SK-N-SH treated with all-trans-retinoic acid at 6 μM for 48 hours (cell line): ENCODE results near the gene PLXNA4.

Source experiments
- ATAC-seq: fragments of 200-7000 bp; cut with Tn5 transposase; 3 replicates; pipeline ENCODE4 v1.9.1; 2020; ENCODE audit warnings: mild to moderate bottlenecking, moderate library complexity
- ARNTL ChIP-seq: fragments of 450-650 bp; formaldehyde crosslinking; IDR thresholded peaks from 2 replicates; pipeline ENCODE4 v1.5.0; 2020; ENCODE audit warnings: low read depth, mild to moderate bottlenecking, moderate library complexity, borderline replicate concordance
- BACH2 ChIP-seq: fragments of 250-450 bp; sonication (Bioruptor Pico); IDR thresholded peaks from 2 replicates; pipeline ENCODE4 v1.9.0; 2021; ENCODE audit warnings: mild to moderate bottlenecking, borderline replicate concordance
- CREB5 ChIP-seq: fragments of 250-450 bp; sonication (Bioruptor Pico); IDR thresholded peaks from 2 replicates; pipeline ENCODE4 v1.5.1; 2020; ENCODE audit warnings: low read depth, mild to moderate bottlenecking, moderate library complexity
- CSDC2 ChIP-seq: fragments of 250-450 bp; sonication (Bioruptor Pico); IDR thresholded peaks from 2 replicates; pipeline ENCODE4 v1.5.0; 2020; ENCODE audit warnings: mild to moderate bottlenecking, moderate library complexity
- CSRNP3 ChIP-seq: fragments of 250-450 bp; sonication (Bioruptor Pico); IDR thresholded peaks from 2 replicates; pipeline ENCODE4 v1.5.1; 2021; ENCODE audit warnings: mild to moderate bottlenecking, moderate library complexity
- ESRRG ChIP-seq: fragments of 250-450 bp; sonication (Bioruptor Pico); IDR thresholded peaks from 2 replicates; pipeline ENCODE4 v1.6.1; 2021; ENCODE audit warnings: mild to moderate bottlenecking
- GLIS3 ChIP-seq: fragments of 250-450 bp; sonication (Bioruptor Pico); IDR thresholded peaks from 2 replicates; pipeline ENCODE4 v1.5.0; 2020; ENCODE audit warnings: mild to moderate bottlenecking, moderate library complexity
- ISL1 ChIP-seq: fragments of 250-450 bp; sonication (Bioruptor Pico); IDR thresholded peaks from 2 replicates; pipeline ENCODE4 v2.1.2; 2022; ENCODE audit warnings: mild to moderate bottlenecking, moderate library complexity
- OSR1 ChIP-seq: fragments of 250-450 bp; sonication (Bioruptor Pico); IDR thresholded peaks from 2 replicates; pipeline ENCODE4 v1.8.0; 2022; ENCODE audit warnings: moderate library complexity, mild to moderate bottlenecking, inconsistent platforms
- PATZ1 ChIP-seq: fragments of 250-450 bp; sonication (Bioruptor Pico); IDR thresholded peaks from 2 replicates; pipeline ENCODE4 v1.8.0; 2020; ENCODE audit warnings: mild to moderate bottlenecking, moderate library complexity, borderline replicate concordance
- POU6F1 ChIP-seq: fragments of 250-450 bp; sonication (Bioruptor Pico); IDR thresholded peaks from 2 replicates; pipeline ENCODE4 v1.8.0; 2021; ENCODE audit warnings: low read depth, mild to moderate bottlenecking, moderate library complexity, borderline replicate concordance
- PPARA ChIP-seq: fragments of 250-450 bp; sonication (Bioruptor Pico); IDR thresholded peaks from 2 replicates; pipeline ENCODE4 v1.5.0; 2020; ENCODE audit warnings: mild to moderate bottlenecking, borderline replicate concordance
- RARB ChIP-seq: fragments of 250-450 bp; sonication (Bioruptor Pico); IDR thresholded peaks from 2 replicates; pipeline ENCODE4 v1.8.0; 2021; ENCODE audit warnings: mild to moderate bottlenecking, moderate library complexity
- SNAI2 ChIP-seq: fragments of 250-450 bp; sonication (Bioruptor Pico); IDR thresholded peaks from 2 replicates; pipeline ENCODE4 v1.5.0; 2020; ENCODE audit warnings: mild to moderate bottlenecking, moderate library complexity
- TCF4 ChIP-seq: fragments of 250-450 bp; sonication (Bioruptor Pico); IDR thresholded peaks from 2 replicates; pipeline ENCODE4 v1.8.0; 2021; ENCODE audit warnings: mild to moderate bottlenecking, moderate library complexity, borderline replicate concordance
- TOX ChIP-seq: fragments of 250-450 bp; sonication (Bioruptor Pico); IDR thresholded peaks from 2 replicates; pipeline ENCODE4 v1.8.0; 2021; ENCODE audit warnings: mild to moderate bottlenecking, moderate library complexity, borderline replicate concordance
- TSHZ2 ChIP-seq: fragments of 250-450 bp; sonication (Bioruptor Pico); IDR thresholded peaks from 2 replicates; pipeline ENCODE4 v1.5.0; 2020; ENCODE audit warnings: mild to moderate bottlenecking, moderate library complexity
- ZC3H10 ChIP-seq: fragments of 250-450 bp; sonication (Bioruptor Pico); IDR thresholded peaks from 2 replicates; pipeline ENCODE4 v1.5.1; 2021; ENCODE audit warnings: mild to moderate bottlenecking, moderate library complexity
- ZFP3 ChIP-seq: fragments of 250-450 bp; sonication (Bioruptor Pico); IDR thresholded peaks from 2 replicates; pipeline ENCODE4 v1.5.0; 2020; ENCODE audit warnings: mild to moderate bottlenecking, moderate library complexity
- ZNF565 ChIP-seq: fragments of 450-650 bp; formaldehyde crosslinking; conservative IDR thresholded peaks from 2 replicates; pipeline ENCODE4 v1.5.0; 2020; ENCODE audit warnings: low read depth, mild to moderate bottlenecking, moderate library complexity

Gene PLXNA4

GRCh38 chr7:132471515-132471914 lies 104.8 kb downstream of the PLXNA4 start:
- TF ChIP-seq TCF4 (CRISPR knock-in tag) (no peak), ZFP3 (CRISPR knock-in tag) (no peak), TOX (CRISPR knock-in tag) (no peak), ESRRG (CRISPR knock-in tag) (no peak), GLIS3 (CRISPR knock-in tag) (no peak), ZNF565 (CRISPR knock-in tag) (no peak), PATZ1 (CRISPR knock-in tag) (no peak), POU6F1 (no peak), CSDC2 (CRISPR knock-in tag) (no peak), OSR1 (CRISPR knock-in tag) (no peak)
- no peak for ATAC-seq

- TF ChIP-seq ISL1 (no peak), ARNTL (CRISPR knock-in tag) (no peak), ESRRG (CRISPR knock-in tag) (no peak), PPARA (no peak), SNAI2 (CRISPR knock-in tag) (no peak), TSHZ2 (no peak), ZC3H10 (CRISPR knock-in tag) (no peak)
- ATAC-seq: no peak
Measured at GRCh38 chr7:132469681-132470080, 106.6 kb downstream of the PLXNA4 start.

GRCh38 chr7:132469264-132469663 lies 107.0 kb downstream of the PLXNA4 start:
- no peak for TF ChIP-seq CREB5 (CRISPR knock-in tag)
- TF ChIP-seq ZNF565 (CRISPR knock-in tag): no peak
- no peak for TF ChIP-seq CSDC2 (CRISPR knock-in tag)
- no peak for TF ChIP-seq ESRRG (CRISPR knock-in tag)
- TF ChIP-seq CSRNP3 (CRISPR knock-in tag): no peak
- no peak for TF ChIP-seq BACH2 (CRISPR knock-in tag)
- no peak for TF ChIP-seq RARB
- no peak for TF ChIP-seq GLIS3 (CRISPR knock-in tag)
- no peak for TF ChIP-seq ARNTL (CRISPR knock-in tag)
- TF ChIP-seq PPARA: no peak
- TF ChIP-seq POU6F1: no peak
- no peak for TF ChIP-seq TOX (CRISPR knock-in tag)
- no peak for ATAC-seq
